ENCODE measurements around the gene KLHL29. TPM values are rescaled to one million over a fixed set of nuclear protein-coding genes. Genes with fewer than 3 reads are reported as not detected.

Gene KLHL29
- total RNA-seq, 1 experiment from 2014 or later: 2.4 TPM

DNA sequence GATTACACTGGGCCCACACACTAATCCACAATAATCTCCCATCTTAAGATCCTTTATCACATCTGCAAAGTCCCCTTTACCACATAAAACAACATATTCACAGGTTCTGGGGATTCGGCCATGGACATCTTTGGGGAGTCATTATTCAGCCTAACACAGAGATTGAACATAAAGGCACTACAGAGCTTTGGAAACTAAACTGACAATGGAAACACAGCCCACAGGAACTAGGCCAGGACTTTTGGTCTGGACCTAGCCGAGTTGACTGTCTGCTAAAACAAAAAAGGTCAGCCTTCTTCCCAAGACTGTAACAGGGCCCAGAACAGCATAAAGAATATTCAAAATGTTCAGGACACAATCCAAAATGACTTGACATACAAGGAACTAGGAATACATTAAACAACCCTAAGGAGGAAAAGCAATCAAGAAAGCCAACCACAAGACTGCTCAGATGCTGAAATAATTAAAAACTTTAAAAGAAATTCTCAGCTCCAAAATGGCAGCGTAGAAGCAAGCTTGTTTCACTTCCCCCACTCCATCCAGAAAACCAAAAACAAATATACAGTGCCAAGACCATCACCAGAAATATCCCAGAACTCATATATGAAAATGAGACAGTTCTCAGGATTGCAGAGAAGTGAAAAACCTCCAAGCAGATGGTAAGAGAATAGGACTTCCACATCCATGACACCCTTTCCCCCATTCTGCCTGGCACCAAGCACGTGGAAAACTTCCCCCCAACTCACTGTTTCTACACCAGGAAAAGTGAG lies 334.1 kb downstream of the KLHL29 start:
- Mint-ChIP-seq H3K4me1 (peaks cover 3 to 4% of the 10 kb centered on the region in 2 experiments; a peak in 2 of 4 replicates), H3K9me3 (peaks cover 10 to 14% of the 10 kb centered on the region in 2 experiments), H3K36me3 (ENCODE audit: insufficient read depth in 1 of 3, low read depth in 3 of 3) (peaks cover 10 to 20% (median 13%) of the 10 kb centered on the region in 3 experiments)

More for the DNA sequence above, 334.1 kb downstream of the KLHL29 start:
- Histone ChIP-seq H3K4ac (ENCODE audit: low read depth, low read length) (no peak overlapping the region), H3K56ac (ENCODE audit: insufficient read length, low read depth, low read length) (no peak overlapping the region), H3K9me3 (ENCODE audit: control insufficient read depth, low read depth, low read length) (no peaks in the 10 kb centered on the region), H4K5ac (ENCODE audit: insufficient read length, low read depth, low read length) (no peak overlapping the region), H4K91ac (ENCODE audit: insufficient read length, low read depth, low read length) (no peak overlapping the region), H2BK12ac (ENCODE audit: insufficient read length, low read depth, low read length) (no peak overlapping the region), H4K20me1 (ENCODE audit: control insufficient read depth, insufficient read depth, insufficient read length) (no peaks in the 10 kb centered on the region), H3K4me2 (ENCODE audit: insufficient read depth, insufficient read length, low read length) (no peak overlapping the region), H3K9ac (ENCODE audit: extremely low read depth, insufficient read length, low read length) (no peak overlapping the region), H3T11ph (ENCODE audit: low read length) (no peak overlapping the region), H3K79me1 (ENCODE audit: insufficient read depth, low read depth, low read length, poor library complexity, severe bottlenecking) (no peaks in the 10 kb centered on the region), H3K27me3 (ENCODE audit: insufficient read depth, low read length) (no peaks in the 10 kb centered on the region), H3K23ac (ENCODE audit: insufficient read length, low read depth, low read length) (no peak overlapping the region), H2AFZ (ENCODE audit: low read length) (no peak overlapping the region), H3K14ac (ENCODE audit: insufficient read depth, low read length) (no peak overlapping the region), H4K8ac (replicated peaks; ENCODE audit: insufficient read length, low read depth, low read length) (no peak overlapping the region), H2BK120ac (ENCODE audit: low read depth, low read length, poor library complexity, severe bottlenecking) (no peak overlapping the region), H2BK5ac (ENCODE audit: insufficient read length, low read length) (no peak overlapping the region), H2BK15ac (ENCODE audit: low read depth, low read length) (no peak overlapping the region), H3K18ac (ENCODE audit: insufficient read length, low read depth, low read length) (no peak overlapping the region), H2BK20ac (ENCODE audit: low read depth, low read length, poor library complexity, severe bottlenecking) (no peak overlapping the region), H3K79me2 (ENCODE audit: insufficient read depth, low read length) (no peaks in the 10 kb centered on the region), H3K4me1 (ENCODE audit: insufficient read depth, low read length) (no peaks in the 10 kb centered on the region; the same call in 1 of the 2 replicates), H2AK5ac (ENCODE audit: insufficient read length, low read length) (no peak overlapping the region), H3K23me2 (ENCODE audit: insufficient read length, low read depth, low read length, poor library complexity, severe bottlenecking) (no peaks in the 10 kb centered on the region), H3K27ac (ENCODE audit: insufficient read length, low read depth, low read length) (no peak overlapping the region)
- WGBS (ENCODE audit: extremely low coverage, insufficient read length, low lambda C conversion rate): no CpG with 5 or more reads among the region's 4 CpGs
- no peak overlapping the region; a peak in 1 of 7 replicates for H3K27ac Mint-ChIP-seq
- no peak for DNase-seq
- TF ChIP-seq, protein P1, sequence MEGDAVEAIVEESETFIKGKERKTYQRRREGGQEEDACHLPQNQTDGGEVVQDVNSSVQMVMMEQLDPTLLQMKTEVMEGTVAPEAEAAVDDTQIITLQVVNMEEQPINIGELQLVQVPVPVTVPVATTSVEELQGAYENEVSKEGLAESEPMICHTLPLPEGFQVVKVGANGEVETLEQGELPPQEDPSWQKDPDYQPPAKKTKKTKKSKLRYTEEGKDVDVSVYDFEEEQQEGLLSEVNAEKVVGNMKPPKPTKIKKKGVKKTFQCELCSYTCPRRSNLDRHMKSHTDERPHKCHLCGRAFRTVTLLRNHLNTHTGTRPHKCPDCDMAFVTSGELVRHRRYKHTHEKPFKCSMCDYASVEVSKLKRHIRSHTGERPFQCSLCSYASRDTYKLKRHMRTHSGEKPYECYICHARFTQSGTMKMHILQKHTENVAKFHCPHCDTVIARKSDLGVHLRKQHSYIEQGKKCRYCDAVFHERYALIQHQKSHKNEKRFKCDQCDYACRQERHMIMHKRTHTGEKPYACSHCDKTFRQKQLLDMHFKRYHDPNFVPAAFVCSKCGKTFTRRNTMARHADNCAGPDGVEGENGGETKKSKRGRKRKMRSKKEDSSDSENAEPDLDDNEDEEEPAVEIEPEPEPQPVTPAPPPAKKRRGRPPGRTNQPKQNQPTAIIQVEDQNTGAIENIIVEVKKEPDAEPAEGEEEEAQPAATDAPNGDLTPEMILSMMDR (conservative IDR thresholded peaks at IDR 0.05): no peak
- H3K27me3 Mint-ChIP-seq (ENCODE audit: low read depth): no peaks in the 10 kb centered on the region
- H3K4me3 Mint-ChIP-seq: no peak overlapping the region
